ENCODE measurements around the gene PDLIM3.
"Not testable (repeated sequence)": the region's sequence is repeated elsewhere in the genome, so short reads cannot be mapped to it uniquely, and the experiment has no call there.

Gene PDLIM3

GRCh38 chr4:185513489-185514181, 21.7 kb downstream of the PDLIM3 start:
- DNase-seq (peak; percentile 10), ATAC-seq (ENCODE audit: insufficient read depth, low read depth) (peak; percentile 56; the same call in 2 of the 3 replicates)
- no peaks in the 10 kb centered on the region for H3K79me2 ChIP-seq (ENCODE audit: insufficient read depth, low read length)
- H3K9ac ChIP-seq (ENCODE audit: low read depth, low read length), result no peak overlapping the region
- H3K4me2 ChIP-seq (ENCODE audit: insufficient read depth, low read length), result no peak overlapping the region
- no peaks in the 10 kb centered on the region for H3K36me3 ChIP-seq (ENCODE audit: insufficient read depth, low read length)
- H2AFZ ChIP-seq (ENCODE audit: low read depth, low read length), result no peak overlapping the region
- no peak overlapping the region for H3K4me3 ChIP-seq (ENCODE audit: low read depth in 1 of 2, low read length in 2 of 2)
- no peaks in the 10 kb centered on the region for H4K20me1 ChIP-seq (ENCODE audit: insufficient read depth, low read length)
- H3K9me3 ChIP-seq (ENCODE audit: insufficient read depth, low read length, severe bottlenecking), result no peaks in the 10 kb centered on the region
- no peak overlapping the region for H3K27ac ChIP-seq (ENCODE audit: low read length)
- H3K4me1 ChIP-seq (ENCODE audit: insufficient read depth, low read length), result no peaks in the 10 kb centered on the region
- no peaks in the 10 kb centered on the region for H3K27me3 ChIP-seq (ENCODE audit: insufficient read depth, low read length, poor library complexity)
- no peak for TF ChIP-seq CTCF (IDR thresholded peaks at IDR 0.05; ENCODE audit: borderline replicate concordance, extremely low read depth, low read length, poor library complexity, severe bottlenecking)
- no peak for TF ChIP-seq EZH2 (IDR thresholded peaks at IDR 0.05; ENCODE audit: borderline replicate concordance, low read depth, low read length, severe bottlenecking)

- Histone ChIP-seq H3K4me1 (ENCODE audit: insufficient read depth, low read length) (no peaks in the 10 kb centered on the region), H3K27ac (ENCODE audit: low read length) (no peak overlapping the region), H3K4me2 (ENCODE audit: insufficient read depth, low read length) (no peak overlapping the region), H3K9me3 (ENCODE audit: insufficient read depth, low read length, severe bottlenecking) (no peaks in the 10 kb centered on the region), H3K79me2 (ENCODE audit: insufficient read depth, low read length) (no peaks in the 10 kb centered on the region), H4K20me1 (ENCODE audit: insufficient read depth, low read length) (no peaks in the 10 kb centered on the region), H2AFZ (ENCODE audit: low read depth, low read length) (no peak overlapping the region), H3K4me3 (ENCODE audit: low read depth in 1 of 2, low read length in 2 of 2) (no peak overlapping the region), H3K36me3 (ENCODE audit: insufficient read depth, low read length) (no peaks in the 10 kb centered on the region), H3K9ac (ENCODE audit: low read depth, low read length) (no peak overlapping the region), H3K27me3 (ENCODE audit: insufficient read depth, low read length, poor library complexity) (no peaks in the 10 kb centered on the region)
- ATAC-seq (ENCODE audit: insufficient read depth, low read depth) (no peak), DNase-seq (no peak)
- TF ChIP-seq CTCF (IDR thresholded peaks at IDR 0.05; ENCODE audit: borderline replicate concordance, extremely low read depth, low read length, poor library complexity, severe bottlenecking) (no peak), EZH2 (IDR thresholded peaks at IDR 0.05; ENCODE audit: borderline replicate concordance, low read depth, low read length, severe bottlenecking) (no peak)
Measured at GRCh38 chr4:185512516-185512915, 22.8 kb downstream of the PDLIM3 start.

GRCh38 chr4:185511243-185511642, 24.1 kb downstream of the PDLIM3 start:
- not testable (repeated sequence) for H3K4me2 ChIP-seq (ENCODE audit: insufficient read depth, low read length); H2AFZ ChIP-seq (ENCODE audit: low read depth, low read length); H3K36me3 ChIP-seq (ENCODE audit: insufficient read depth, low read length); H3K4me3 ChIP-seq (ENCODE audit: low read depth in 1 of 2, low read length in 2 of 2); H3K79me2 ChIP-seq (ENCODE audit: insufficient read depth, low read length); H4K20me1 ChIP-seq (ENCODE audit: insufficient read depth, low read length); DNase-seq; H3K27me3 ChIP-seq (ENCODE audit: insufficient read depth, low read length, poor library complexity); ATAC-seq (ENCODE audit: insufficient read depth, low read depth); H3K9ac ChIP-seq (ENCODE audit: low read depth, low read length); H3K4me1 ChIP-seq (ENCODE audit: insufficient read depth, low read length); H3K27ac ChIP-seq (ENCODE audit: low read length); H3K9me3 ChIP-seq (ENCODE audit: insufficient read depth, low read length, severe bottlenecking)

GRCh38 chr4:185510806-185511205, 24.5 kb downstream of the PDLIM3 start:
- H3K27me3 ChIP-seq (ENCODE audit: insufficient read depth, low read length, poor library complexity), result no peaks in the 10 kb centered on the region

More at GRCh38 chr4:185510806-185511205, 24.5 kb downstream of the PDLIM3 start:
- Histone ChIP-seq H3K27ac (ENCODE audit: low read length) (no peak overlapping the region), H3K4me2 (ENCODE audit: insufficient read depth, low read length) (no peak overlapping the region), H2AFZ (ENCODE audit: low read depth, low read length) (no peak overlapping the region), H3K9me3 (ENCODE audit: insufficient read depth, low read length, severe bottlenecking) (no peaks in the 10 kb centered on the region), H3K9ac (ENCODE audit: low read depth, low read length) (no peak overlapping the region), H3K4me1 (ENCODE audit: insufficient read depth, low read length) (no peaks in the 10 kb centered on the region), H4K20me1 (ENCODE audit: insufficient read depth, low read length) (no peaks in the 10 kb centered on the region), H3K4me3 (ENCODE audit: low read depth in 1 of 2, low read length in 2 of 2) (no peak overlapping the region), H3K36me3 (ENCODE audit: insufficient read depth, low read length) (no peaks in the 10 kb centered on the region), H3K79me2 (ENCODE audit: insufficient read depth, low read length) (no peaks in the 10 kb centered on the region)
- no peak for DNase-seq
- no peak for ATAC-seq (ENCODE audit: insufficient read depth, low read depth)
- TF ChIP-seq EZH2 (IDR thresholded peaks at IDR 0.05; ENCODE audit: borderline replicate concordance, low read depth, low read length, severe bottlenecking) (no peak), CTCF (IDR thresholded peaks at IDR 0.05; ENCODE audit: borderline replicate concordance, extremely low read depth, low read length, poor library complexity, severe bottlenecking) (no peak)

Measured in DND-41 (cell line).